ENCODE data around the gene SLC25A19. TPM values are rescaled to one million over a fixed set of nuclear protein-coding genes. Genes with fewer than 3 reads are reported as not detected.

Gene SLC25A19
- total RNA-seq, 4 donors from 2014 or later, result 9.6 to 17.5 (median 15.2) TPM

DNA sequence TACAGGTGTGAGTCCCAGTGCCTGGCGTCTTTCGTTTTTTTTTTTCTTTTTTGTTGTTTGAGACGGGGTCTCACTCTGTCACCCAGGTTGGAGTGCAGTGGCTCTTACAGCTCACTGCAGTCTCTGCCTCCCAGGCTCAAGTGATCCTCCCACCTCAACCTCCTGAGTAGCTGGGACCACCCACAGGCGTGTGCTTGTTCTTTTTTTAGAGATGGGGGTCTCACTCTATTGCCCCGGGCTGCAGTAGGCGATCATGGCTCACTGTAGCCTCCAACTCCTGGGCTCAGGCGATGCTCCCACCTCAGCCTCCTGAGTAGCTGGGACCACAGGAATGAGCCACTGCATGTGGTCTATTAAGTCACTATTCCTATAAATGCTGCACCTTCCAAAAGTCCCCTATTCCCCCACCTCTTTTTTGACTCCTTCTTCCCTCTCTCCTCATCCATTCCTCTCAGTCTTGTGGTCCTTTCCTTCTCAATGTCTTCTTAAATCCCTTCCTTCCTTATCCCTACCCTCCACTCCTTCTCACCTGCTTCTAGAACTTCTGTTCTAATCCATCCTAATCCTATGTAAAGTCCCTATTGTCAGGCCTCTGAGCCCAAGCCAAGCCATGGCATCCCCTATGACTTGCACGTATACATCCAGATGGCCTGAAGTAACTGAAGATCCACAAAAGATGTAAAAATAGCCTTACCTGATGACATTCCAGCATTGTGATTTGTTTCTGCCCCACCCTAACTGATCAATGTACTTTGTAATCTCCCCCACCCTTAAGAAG is 37.0 kb downstream of the SLC25A19 start:
- Histone ChIP-seq H3K9me3 (no peaks in the 10 kb centered on the region), H3K27ac (replicated peaks in 1 of 4) (no peak overlapping the region), H3K36me3 (peaks cover 0 to 7% (median 0%) of the 10 kb centered on the region in 4 donors), H3K4me1 (peaks cover 13 to 28% (median 23%) of the 10 kb centered on the region in 4 donors), H3K4me3 (no peak overlapping the region), H3K27me3 (no peaks in the 10 kb centered on the region)
- 90% methylated on average over 8 of the region's 8 CpGs for WGBS
- intact Hi-C loops (cut with DNase I), result no loop called here
- no peak for DNase-seq (ENCODE audit: extremely low spot score)
- TF ChIP-seq POLR2AphosphoS5 (IDR thresholded peaks at IDR 0.05) (no peak), POLR2A (IDR thresholded peaks at IDR 0.05; ENCODE audit: low read depth) (no peak), EP300 (IDR thresholded peaks at IDR 0.05) (no peak)
- TF ChIP-seq, protein P1, sequence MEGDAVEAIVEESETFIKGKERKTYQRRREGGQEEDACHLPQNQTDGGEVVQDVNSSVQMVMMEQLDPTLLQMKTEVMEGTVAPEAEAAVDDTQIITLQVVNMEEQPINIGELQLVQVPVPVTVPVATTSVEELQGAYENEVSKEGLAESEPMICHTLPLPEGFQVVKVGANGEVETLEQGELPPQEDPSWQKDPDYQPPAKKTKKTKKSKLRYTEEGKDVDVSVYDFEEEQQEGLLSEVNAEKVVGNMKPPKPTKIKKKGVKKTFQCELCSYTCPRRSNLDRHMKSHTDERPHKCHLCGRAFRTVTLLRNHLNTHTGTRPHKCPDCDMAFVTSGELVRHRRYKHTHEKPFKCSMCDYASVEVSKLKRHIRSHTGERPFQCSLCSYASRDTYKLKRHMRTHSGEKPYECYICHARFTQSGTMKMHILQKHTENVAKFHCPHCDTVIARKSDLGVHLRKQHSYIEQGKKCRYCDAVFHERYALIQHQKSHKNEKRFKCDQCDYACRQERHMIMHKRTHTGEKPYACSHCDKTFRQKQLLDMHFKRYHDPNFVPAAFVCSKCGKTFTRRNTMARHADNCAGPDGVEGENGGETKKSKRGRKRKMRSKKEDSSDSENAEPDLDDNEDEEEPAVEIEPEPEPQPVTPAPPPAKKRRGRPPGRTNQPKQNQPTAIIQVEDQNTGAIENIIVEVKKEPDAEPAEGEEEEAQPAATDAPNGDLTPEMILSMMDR (IDR thresholded peaks at IDR 0.05), result no peak

DNA sequence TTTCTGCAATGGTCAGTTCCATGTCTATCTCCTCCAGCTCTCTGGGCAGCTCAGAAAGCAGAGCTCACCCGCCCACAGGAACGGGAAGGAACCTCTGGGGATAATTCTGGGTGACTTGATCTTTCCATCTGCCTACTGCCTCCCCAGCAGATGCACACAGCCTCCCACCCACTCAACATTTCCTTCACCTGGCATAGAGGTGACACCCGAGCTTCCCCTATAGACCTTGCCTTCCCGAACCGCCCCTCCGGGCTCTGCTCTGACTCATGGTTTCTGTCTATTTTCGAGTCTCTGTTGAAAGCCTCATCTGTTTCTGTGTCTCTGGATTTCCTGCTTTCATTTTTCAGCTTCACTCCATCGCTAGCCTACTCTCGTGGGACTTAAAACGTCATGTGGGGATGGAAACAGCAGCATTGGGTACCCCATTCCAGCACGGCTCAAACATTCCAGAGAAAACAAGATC is 39.2 kb downstream of the SLC25A19 start:
- no peaks in the 10 kb centered on the region for H3K27me3 ChIP-seq
- intact Hi-C loops (cut with DNase I), result no loop called here
- TF ChIP-seq POLR2A (IDR thresholded peaks at IDR 0.05; ENCODE audit: low read depth) (no peak), EP300 (IDR thresholded peaks at IDR 0.05) (no peak)
- peaks cover 10 to 23% (median 16%) of the 10 kb centered on the region in 4 donors for H3K36me3 ChIP-seq
- no peaks in the 10 kb centered on the region for H3K9me3 ChIP-seq
- peak overlapping the region; percentile 33 to 62 (median 48) for H3K27ac ChIP-seq (replicated peaks in 1 of 4)
- no peak for DNase-seq (ENCODE audit: extremely low spot score)
- peak overlapping the region; percentile 6 to 40 (median 16) for H3K4me3 ChIP-seq
- H3K4me1 ChIP-seq, result peaks cover 13 to 27% (median 21%) of the 10 kb centered on the region in 4 donors
- 64% methylated on average over 11 of the region's 11 CpGs for WGBS

DNA sequence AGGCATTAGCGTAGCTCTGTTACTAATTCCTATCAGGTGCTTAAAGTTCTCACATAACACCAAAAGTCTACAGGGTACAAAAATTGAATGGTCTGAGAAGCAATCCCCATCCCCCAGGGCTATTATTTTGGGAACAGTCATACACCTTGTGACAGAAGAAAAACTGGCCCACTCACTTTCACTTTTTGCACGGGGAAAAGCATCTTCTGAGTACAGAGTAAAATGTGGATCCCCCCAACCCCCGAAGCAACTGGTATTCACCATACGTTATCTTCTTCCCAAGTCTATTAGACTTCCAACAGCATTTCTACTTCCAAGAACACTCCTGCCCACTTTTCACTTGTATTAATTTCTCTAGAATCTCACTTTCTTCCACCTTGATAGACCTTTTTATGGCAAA is 39.7 kb downstream of the SLC25A19 start:
- Histone ChIP-seq H3K36me3 (peaks cover 14 to 28% (median 20%) of the 10 kb centered on the region in 4 donors), H3K27me3 (no peaks in the 10 kb centered on the region), H3K4me3 (peak overlapping the region in 1 of 4 donors; percentile 11), H3K9me3 (no peaks in the 10 kb centered on the region), H3K27ac (replicated peaks in 1 of 4) (peak overlapping the region; percentile 33 to 62 (median 48)), H3K4me1 (peaks cover 13 to 27% (median 21%) of the 10 kb centered on the region in 4 donors)
- intact Hi-C loops (cut with DNase I), result no loop called here
- no peak for DNase-seq (ENCODE audit: extremely low spot score)
- 74% methylated on average over 4 of the region's 4 CpGs for WGBS
- no peak for TF ChIP-seq POLR2AphosphoS5 (IDR thresholded peaks at IDR 0.05)
- no peak for TF ChIP-seq EP300 (IDR thresholded peaks at IDR 0.05)
- TF ChIP-seq, protein P1 (IDR thresholded peaks at IDR 0.05), result no peak
- TF ChIP-seq POLR2A (IDR thresholded peaks at IDR 0.05; ENCODE audit: low read depth), result no peak

DNA sequence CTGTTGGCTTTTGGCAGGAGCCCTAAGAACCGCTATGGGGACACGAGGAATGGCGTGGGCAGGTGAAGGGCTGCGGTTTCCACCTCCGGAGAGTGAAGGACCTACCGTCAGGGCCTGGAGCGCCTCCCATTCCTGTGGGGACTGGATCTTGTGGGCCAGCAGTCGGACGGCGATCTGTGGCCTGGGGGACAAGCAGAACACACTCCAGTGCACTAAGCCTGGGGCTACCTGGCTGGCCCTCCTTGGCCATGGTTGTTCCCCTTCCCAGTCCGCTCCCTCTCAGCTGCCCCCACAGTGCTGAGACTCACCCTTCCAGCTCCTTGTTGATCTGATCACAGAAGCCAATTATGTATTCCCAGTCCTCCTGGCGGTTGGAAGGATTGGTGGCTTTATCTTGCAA is 42.8 kb downstream of the SLC25A19 start:
- intact Hi-C loops (cut with DNase I), result no loop called here
- no peak overlapping the region for H3K4me3 ChIP-seq
- peaks cover 37 to 60% (median 52%) of the 10 kb centered on the region in 4 donors for H3K36me3 ChIP-seq
- no peak overlapping the region for H3K27ac ChIP-seq (replicated peaks in 1 of 4)
- H3K4me1 ChIP-seq, result peaks cover 13 to 27% (median 21%) of the 10 kb centered on the region in 4 donors
- no peaks in the 10 kb centered on the region for H3K27me3 ChIP-seq
- TF ChIP-seq POLR2A (IDR thresholded peaks at IDR 0.05; ENCODE audit: low read depth), result no peak
- TF ChIP-seq EP300 (IDR thresholded peaks at IDR 0.05), result no peak
- no peak for TF ChIP-seq POLR2AphosphoS5 (IDR thresholded peaks at IDR 0.05)
- TF ChIP-seq, protein P1 (IDR thresholded peaks at IDR 0.05), result no peak
- no peak for DNase-seq (ENCODE audit: extremely low spot score)
- H3K9me3 ChIP-seq, result no peaks in the 10 kb centered on the region
- 96% methylated on average over 12 of the region's 12 CpGs for WGBS

DNA sequence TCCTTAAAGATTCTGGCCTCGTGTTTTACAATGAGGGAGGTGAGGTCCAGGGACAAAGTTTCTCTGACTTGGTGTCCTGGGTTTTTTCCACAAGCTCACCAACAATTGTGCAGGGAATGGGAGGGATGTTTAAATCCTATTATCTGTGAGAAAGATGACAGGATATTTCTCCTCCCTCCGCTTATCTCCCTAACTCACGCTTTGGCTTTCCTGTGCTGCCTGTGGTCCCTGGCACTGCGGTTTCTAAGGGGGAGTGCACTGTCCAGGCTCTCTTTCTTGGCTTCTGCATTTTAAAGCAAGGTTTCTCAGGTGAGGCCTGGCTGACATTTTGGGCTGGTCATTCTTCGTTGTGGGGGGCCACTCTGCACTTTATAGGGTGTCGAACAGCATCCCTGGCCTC is 44.2 kb downstream of the SLC25A19 start:
- peaks cover 51 to 73% (median 66%) of the 10 kb centered on the region in 4 donors for H3K36me3 ChIP-seq
- TF ChIP-seq EP300 (IDR thresholded peaks at IDR 0.05), result no peak
- no peak for TF ChIP-seq POLR2AphosphoS5 (IDR thresholded peaks at IDR 0.05)
- TF ChIP-seq, protein P1 (IDR thresholded peaks at IDR 0.05), result no peak
- TF ChIP-seq POLR2A (IDR thresholded peaks at IDR 0.05; ENCODE audit: low read depth), result no peak
- DNase-seq (ENCODE audit: extremely low spot score), result no peak
- no peaks in the 10 kb centered on the region for H3K9me3 ChIP-seq
- peaks cover 7 to 26% (median 19%) of the 10 kb centered on the region in 4 donors for H3K4me1 ChIP-seq
- no peaks in the 10 kb centered on the region for H3K27me3 ChIP-seq
- H3K27ac ChIP-seq (replicated peaks in 1 of 4), result no peak overlapping the region
- intact Hi-C loops (cut with DNase I), result no loop called here
- 98% methylated on average over 6 of the region's 6 CpGs for WGBS
- no peak overlapping the region for H3K4me3 ChIP-seq
